ENCODE results near the gene G6PC1. TPM values are rescaled to one million over a fixed set of nuclear protein-coding genes. Genes with fewer than 3 reads are reported as not detected.
"Not testable (repeated sequence)": the region's sequence is repeated elsewhere in the genome, so short reads cannot be mapped to it uniquely, and the experiment has no call there.

The G6PC1 gene
- total RNA-seq, result not detected in 2 replicates

DNA sequence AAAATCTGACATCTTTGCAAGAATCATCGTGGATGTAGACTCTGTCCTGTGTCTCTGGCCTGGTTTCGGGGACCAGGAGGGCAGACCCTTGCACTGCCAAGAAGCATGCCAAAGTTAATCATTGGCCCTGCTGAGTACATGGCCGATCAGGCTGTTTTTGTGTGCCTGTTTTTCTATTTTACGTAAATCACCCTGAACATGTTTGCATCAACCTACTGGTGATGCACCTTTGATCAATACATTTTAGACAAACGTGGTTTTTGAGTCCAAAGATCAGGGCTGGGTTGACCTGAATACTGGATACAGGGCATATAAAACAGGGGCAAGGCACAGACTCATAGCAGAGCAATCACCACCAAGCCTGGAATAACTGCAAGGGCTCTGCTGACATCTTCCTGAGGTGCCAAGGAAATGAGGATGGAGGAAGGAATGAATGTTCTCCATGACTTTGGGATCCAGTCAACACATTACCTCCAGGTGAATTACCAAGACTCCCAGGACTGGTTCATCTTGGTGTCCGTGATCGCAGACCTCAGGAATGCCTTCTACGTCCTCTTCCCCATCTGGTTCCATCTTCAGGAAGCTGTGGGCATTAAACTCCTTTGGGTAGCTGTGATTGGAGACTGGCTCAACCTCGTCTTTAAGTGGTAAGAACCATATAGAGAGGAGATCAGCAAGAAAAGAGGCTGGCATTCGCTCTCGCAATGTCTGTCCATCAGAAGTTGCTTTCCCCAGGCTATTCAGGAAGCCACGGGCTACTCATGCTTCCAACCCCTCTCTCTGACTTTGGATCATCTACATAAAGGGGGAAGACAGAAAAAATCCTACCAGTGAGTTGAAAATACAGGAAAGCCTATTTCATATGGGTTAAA, at the start of gene G6PC1:
G6PC1 (plus strand) TSS at position 340 of the 872 bp plus-strand sequence; CDS start at position 418, 78 bp downstream.
- Mint-ChIP-seq H3K4me3 (no peak within 1 kb of the TSS), H3K4me1 (ENCODE audit: low read depth) (no peaks in the 10 kb centered on the region), H3K36me3 (ENCODE audit: low read depth) (no peaks in the 10 kb centered on the region), H3K9me3 (no peaks in the 10 kb centered on the region), H3K27me3 (ENCODE audit: insufficient read depth) (peaks cover 10% of the 10 kb centered on the region), H3K27ac (no peak within 1 kb of the TSS)
- intact Hi-C loops (cut with micrococcal nuclease), result no loop called here
- DNase-seq (ENCODE audit: low spot score), result no peak

DNA sequence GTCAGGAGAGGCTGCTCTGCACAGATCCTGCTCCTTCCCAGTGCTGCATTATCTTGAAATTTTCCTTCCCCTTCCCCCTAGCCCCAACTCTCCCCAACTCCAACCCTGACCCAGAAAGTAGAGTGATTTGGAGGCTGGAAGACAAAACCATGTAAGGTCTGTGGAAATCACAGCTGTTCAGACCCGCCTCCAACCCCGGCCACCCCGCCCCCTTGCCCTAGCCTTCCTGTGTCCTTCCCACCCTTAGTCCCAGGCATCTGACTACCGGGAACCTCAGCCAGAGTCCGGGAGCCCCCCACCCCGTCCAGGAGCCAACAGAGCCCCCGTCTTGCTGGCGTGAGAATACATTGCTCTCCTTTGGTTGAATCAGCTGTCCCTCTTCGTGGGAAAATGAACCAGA, 49.6 kb upstream of the G6PC1 start, which contains the start of gene AOC3:
AOC3 (plus strand) TSS at position 246 of the 400 bp plus-strand sequence; CDS start at position 391, 145 bp downstream.
- Mint-ChIP-seq H3K4me1 (ENCODE audit: low read depth) (peaks cover 15% of the 10 kb centered on the region), H3K9me3 (no peaks in the 10 kb centered on the region), H3K27me3 (ENCODE audit: insufficient read depth) (no peaks in the 10 kb centered on the region), H3K4me3 (no peak within 1 kb of the TSS), H3K36me3 (ENCODE audit: low read depth) (peaks cover 2% of the 10 kb centered on the region), H3K27ac (no peak within 1 kb of the TSS)
- DNase-seq (ENCODE audit: low spot score), result no peak
- intact Hi-C loops (cut with micrococcal nuclease), result no loop called here

DNA sequence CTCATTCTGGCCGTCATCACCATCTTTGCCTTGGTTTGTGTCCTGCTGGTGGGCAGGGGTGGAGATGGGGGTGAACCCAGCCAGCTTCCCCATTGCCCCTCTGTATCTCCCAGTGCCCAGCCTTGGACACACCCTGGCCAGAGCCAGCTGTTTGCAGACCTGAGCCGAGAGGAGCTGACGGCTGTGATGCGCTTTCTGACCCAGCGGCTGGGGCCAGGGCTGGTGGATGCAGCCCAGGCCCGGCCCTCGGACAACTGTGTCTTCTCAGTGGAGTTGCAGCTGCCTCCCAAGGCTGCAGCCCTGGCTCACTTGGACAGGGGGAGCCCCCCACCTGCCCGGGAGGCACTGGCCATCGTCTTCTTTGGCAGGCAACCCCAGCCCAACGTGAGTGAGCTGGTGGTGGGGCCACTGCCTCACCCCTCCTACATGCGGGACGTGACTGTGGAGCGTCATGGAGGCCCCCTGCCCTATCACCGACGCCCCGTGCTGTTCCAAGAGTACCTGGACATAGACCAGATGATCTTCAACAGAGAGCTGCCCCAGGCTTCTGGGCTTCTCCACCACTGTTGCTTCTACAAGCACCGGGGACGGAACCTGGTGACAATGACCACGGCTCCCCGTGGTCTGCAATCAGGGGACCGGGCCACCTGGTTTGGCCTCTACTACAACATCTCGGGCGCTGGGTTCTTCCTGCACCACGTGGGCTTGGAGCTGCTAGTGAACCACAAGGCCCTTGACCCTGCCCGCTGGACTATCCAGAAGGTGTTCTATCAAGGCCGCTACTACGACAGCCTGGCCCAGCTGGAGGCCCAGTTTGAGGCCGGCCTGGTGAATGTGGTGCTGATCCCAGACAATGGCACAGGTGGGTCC, 49.0 kb upstream of the G6PC1 start:
- DNase-seq (ENCODE audit: low spot score); H3K4me3 Mint-ChIP-seq; H3K36me3 Mint-ChIP-seq (ENCODE audit: low read depth); intact Hi-C loops (cut with micrococcal nuclease); H3K27me3 Mint-ChIP-seq (ENCODE audit: insufficient read depth); H3K9me3 Mint-ChIP-seq; H3K27ac Mint-ChIP-seq; H3K4me1 Mint-ChIP-seq (ENCODE audit: low read depth): not testable (repeated sequence)

DNA sequence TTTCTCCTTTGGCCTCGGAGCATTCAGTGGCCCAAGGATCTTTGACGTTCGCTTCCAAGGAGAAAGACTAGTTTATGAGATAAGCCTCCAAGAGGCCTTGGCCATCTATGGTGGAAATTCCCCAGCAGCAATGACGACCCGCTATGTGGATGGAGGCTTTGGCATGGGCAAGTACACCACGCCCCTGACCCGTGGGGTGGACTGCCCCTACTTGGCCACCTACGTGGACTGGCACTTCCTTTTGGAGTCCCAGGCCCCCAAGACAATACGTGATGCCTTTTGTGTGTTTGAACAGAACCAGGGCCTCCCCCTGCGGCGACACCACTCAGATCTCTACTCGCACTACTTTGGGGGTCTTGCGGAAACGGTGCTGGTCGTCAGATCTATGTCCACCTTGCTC, 48.2 kb upstream of the G6PC1 start:
- Mint-ChIP-seq H3K9me3 (no peaks in the 10 kb centered on the region), H3K4me3 (no peak overlapping the region), H3K27me3 (ENCODE audit: insufficient read depth) (no peaks in the 10 kb centered on the region), H3K27ac (no peak overlapping the region), H3K4me1 (ENCODE audit: low read depth) (peaks cover under 1% of the 10 kb centered on the region), H3K36me3 (ENCODE audit: low read depth) (no peaks in the 10 kb centered on the region)
- DNase-seq (ENCODE audit: low spot score), result no peak
- intact Hi-C loops (cut with micrococcal nuclease), result no loop called here

DNA sequence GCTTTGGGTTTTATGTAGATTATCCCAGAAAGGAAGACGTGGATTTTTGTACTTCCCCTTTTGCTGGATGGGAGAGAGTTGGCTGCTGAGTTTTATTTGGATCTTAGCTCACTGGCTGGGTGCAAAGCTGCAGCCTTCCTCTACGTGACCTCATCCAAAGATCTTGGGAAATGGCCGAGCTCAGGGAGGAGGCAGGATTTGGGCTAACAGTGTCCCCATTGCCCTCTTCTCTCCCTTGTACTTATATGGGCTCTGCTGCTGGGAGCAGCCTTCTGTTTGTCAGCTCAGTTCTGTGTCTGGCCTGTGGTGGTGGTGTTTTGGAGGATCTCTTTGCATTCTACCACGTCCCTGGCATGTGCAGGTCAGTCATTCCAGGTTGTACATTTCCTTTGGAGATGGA, 47.6 kb upstream of the G6PC1 start:
- Mint-ChIP-seq H3K4me1 (ENCODE audit: low read depth) (no peaks in the 10 kb centered on the region), H3K9me3 (no peaks in the 10 kb centered on the region), H3K36me3 (ENCODE audit: low read depth) (no peaks in the 10 kb centered on the region), H3K4me3 (no peak overlapping the region), H3K27ac (no peak overlapping the region), H3K27me3 (ENCODE audit: insufficient read depth) (no peaks in the 10 kb centered on the region)
- DNase-seq (ENCODE audit: low spot score), result no peak
- intact Hi-C loops (cut with micrococcal nuclease), result no loop called here

DNA sequence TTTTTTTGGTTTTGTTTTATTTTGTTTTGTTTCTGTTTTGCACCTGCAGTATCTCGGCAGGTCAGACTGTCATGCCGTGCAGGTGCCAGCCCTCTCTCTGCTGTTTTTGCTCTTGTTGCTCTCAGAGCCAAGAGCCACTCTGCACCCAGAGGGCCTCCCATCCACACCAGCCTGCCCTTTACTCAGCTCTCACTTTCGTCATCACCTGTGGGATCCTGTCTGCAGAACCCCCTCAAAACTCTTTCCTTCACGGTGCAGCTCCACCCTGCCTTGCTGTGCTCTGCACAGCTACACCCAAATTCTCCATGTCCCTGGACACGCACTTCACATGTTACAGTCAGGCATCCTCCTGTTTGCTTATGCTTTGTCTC, 47.0 kb upstream of the G6PC1 start:
- intact Hi-C loops (cut with micrococcal nuclease), result no loop called here
- no peaks in the 10 kb centered on the region for H3K27me3 Mint-ChIP-seq (ENCODE audit: insufficient read depth)
- H3K4me3 Mint-ChIP-seq, result no peak overlapping the region
- no peak overlapping the region for H3K27ac Mint-ChIP-seq
- no peak for DNase-seq (ENCODE audit: low spot score)
- H3K9me3 Mint-ChIP-seq, result no peaks in the 10 kb centered on the region
- H3K4me1 Mint-ChIP-seq (ENCODE audit: low read depth), result no peaks in the 10 kb centered on the region
- H3K36me3 Mint-ChIP-seq (ENCODE audit: low read depth), result no peaks in the 10 kb centered on the region

DNA sequence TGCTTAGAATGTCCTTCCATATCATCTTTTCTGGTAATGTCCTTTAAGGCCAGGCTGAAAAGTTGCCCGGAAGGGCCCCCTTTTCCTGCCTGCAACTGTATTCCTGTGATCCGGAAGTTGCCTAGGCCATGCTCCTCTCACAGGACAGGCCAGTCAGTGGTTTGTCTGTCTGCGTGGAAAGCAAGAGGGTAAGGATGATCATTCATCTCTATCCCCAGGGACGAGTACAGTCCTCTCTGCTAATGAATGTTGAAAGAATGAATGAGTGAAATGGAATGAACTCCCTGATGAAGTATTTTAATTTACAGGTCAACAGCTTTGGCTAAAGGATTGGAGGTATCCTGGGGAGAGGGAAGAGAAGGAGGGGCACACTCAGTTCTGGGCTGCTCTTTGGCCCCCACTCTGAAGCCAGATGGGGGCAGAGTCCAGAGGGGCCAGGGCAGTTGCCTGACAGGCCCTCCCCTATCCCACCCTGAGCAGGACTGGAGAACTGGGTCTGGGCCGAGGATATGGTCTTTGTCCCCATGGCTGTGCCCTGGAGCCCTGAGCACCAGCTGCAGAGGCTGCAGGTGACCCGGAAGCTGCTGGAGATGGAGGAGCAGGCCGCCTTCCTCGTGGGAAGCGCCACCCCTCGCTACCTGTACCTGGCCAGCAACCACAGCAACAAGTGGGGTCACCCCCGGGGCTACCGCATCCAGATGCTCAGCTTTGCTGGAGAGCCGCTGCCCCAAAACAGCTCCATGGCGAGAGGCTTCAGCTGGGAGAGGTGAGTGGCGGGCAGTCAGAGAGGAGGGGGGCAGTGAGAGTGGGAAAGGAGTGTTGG, 46.4 kb upstream of the G6PC1 start:
- Mint-ChIP-seq H3K27ac (no peak overlapping the region), H3K27me3 (ENCODE audit: insufficient read depth) (no peaks in the 10 kb centered on the region), H3K4me3 (no peak overlapping the region), H3K9me3 (no peaks in the 10 kb centered on the region), H3K4me1 (ENCODE audit: low read depth) (no peaks in the 10 kb centered on the region), H3K36me3 (ENCODE audit: low read depth) (no peaks in the 10 kb centered on the region)
- no peak for DNase-seq (ENCODE audit: low spot score)
- intact Hi-C loops (cut with micrococcal nuclease), result no loop called here

DNA sequence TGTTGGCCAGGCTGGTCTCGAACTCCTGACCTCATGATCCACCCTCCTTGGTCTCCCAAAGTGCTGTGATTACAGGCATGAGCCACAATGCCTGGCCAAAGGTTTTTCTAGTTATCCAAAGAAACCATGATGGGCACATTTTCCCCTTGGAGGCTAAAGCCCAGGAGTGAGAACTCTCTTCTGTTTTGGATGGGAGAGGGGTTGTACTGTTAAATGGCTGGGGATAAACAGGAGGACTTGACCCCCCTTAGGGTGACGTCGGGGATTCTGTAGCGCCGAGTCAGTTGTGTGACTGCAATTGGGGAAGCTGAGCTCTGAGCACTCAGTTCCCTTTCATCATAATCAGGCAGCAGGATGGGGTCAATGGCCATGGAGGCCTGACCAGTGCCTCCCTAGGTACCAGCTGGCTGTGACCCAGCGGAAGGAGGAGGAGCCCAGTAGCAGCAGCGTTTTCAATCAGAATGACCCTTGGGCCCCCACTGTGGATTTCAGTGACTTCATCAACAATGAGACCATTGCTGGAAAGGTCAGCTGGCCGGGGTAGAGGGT, 45.5 kb upstream of the G6PC1 start:
- intact Hi-C loops (cut with micrococcal nuclease), result no loop called here
- Mint-ChIP-seq H3K4me3 (no peak overlapping the region), H3K4me1 (ENCODE audit: low read depth) (no peaks in the 10 kb centered on the region), H3K9me3 (no peaks in the 10 kb centered on the region), H3K36me3 (ENCODE audit: low read depth) (no peaks in the 10 kb centered on the region), H3K27ac (no peak overlapping the region), H3K27me3 (ENCODE audit: insufficient read depth) (no peaks in the 10 kb centered on the region)
- no peak for DNase-seq (ENCODE audit: low spot score)

DNA sequence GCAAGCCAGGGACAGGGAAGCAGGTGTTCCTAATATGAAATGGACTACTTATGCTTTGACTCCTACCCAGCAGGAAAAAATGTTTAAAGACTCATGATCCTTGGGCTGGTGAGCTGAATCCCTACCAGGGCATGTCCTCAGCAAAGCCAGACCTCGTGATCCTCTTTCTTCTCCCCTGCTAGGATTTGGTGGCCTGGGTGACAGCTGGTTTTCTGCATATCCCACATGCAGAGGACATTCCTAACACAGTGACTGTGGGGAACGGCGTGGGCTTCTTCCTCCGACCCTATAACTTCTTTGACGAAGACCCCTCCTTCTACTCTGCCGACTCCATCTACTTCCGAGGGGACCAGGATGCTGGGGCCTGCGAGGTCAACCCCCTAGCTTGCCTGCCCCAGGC, 44.5 kb upstream of the G6PC1 start:
- intact Hi-C loops (cut with micrococcal nuclease); H3K27me3 Mint-ChIP-seq (ENCODE audit: insufficient read depth); H3K4me3 Mint-ChIP-seq; H3K36me3 Mint-ChIP-seq (ENCODE audit: low read depth); DNase-seq (ENCODE audit: low spot score); H3K9me3 Mint-ChIP-seq; H3K27ac Mint-ChIP-seq; H3K4me1 Mint-ChIP-seq (ENCODE audit: low read depth): not testable (repeated sequence)

DNA sequence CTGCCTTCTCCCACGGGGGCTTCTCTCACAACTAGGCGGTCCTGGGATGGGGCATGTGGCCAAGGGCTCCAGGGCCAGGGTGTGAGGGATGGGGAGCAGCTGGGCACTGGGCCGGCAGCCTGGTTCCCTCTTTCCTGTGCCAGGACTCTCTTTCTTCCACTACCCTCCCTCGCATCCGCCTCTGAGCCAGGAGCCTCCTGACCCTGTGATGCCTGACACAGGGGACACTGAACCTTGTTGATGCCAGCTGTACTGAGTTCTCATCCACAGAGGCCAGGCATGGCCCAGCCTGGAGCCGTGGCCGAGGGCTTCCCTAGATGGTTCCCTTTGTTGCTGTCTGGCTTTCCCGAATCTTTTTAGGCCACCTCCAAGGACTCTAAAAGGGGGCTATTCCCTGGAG, 44.1 kb upstream of the G6PC1 start:
- H3K4me1 Mint-ChIP-seq (ENCODE audit: low read depth); H3K4me3 Mint-ChIP-seq; H3K27ac Mint-ChIP-seq; H3K36me3 Mint-ChIP-seq (ENCODE audit: low read depth); DNase-seq (ENCODE audit: low spot score); intact Hi-C loops (cut with micrococcal nuclease); H3K9me3 Mint-ChIP-seq; H3K27me3 Mint-ChIP-seq (ENCODE audit: insufficient read depth): not testable (repeated sequence)

DNA sequence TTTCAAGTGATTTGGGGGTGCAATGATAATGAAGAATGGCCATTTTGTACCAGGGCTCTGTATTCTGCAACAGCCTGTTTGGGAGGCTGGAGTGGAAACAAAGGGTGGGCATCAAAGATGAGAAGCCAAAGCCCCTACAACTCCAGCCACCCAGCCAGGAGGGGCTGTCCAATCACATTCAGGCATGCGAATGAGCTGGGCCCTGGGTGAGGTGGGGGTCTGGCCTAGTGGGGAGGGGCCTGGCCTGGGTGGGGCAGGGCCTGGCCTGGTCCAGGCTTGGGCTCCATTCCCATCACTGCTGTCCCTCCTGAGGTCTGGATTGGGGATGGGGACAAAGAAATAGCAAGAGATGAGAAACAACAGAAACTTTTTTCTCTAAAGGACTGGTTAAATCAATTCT, 43.2 kb upstream of the G6PC1 start:
- H3K27me3 Mint-ChIP-seq (ENCODE audit: insufficient read depth), result no peaks in the 10 kb centered on the region
- DNase-seq (ENCODE audit: low spot score), result no peak
- H3K4me1 Mint-ChIP-seq (ENCODE audit: low read depth), result no peaks in the 10 kb centered on the region
- H3K27ac Mint-ChIP-seq, result no peak overlapping the region
- H3K4me3 Mint-ChIP-seq, result no peak overlapping the region
- intact Hi-C loops (cut with micrococcal nuclease), result no loop called here
- H3K36me3 Mint-ChIP-seq (ENCODE audit: low read depth), result no peaks in the 10 kb centered on the region
- H3K9me3 Mint-ChIP-seq, result no peaks in the 10 kb centered on the region

DNA sequence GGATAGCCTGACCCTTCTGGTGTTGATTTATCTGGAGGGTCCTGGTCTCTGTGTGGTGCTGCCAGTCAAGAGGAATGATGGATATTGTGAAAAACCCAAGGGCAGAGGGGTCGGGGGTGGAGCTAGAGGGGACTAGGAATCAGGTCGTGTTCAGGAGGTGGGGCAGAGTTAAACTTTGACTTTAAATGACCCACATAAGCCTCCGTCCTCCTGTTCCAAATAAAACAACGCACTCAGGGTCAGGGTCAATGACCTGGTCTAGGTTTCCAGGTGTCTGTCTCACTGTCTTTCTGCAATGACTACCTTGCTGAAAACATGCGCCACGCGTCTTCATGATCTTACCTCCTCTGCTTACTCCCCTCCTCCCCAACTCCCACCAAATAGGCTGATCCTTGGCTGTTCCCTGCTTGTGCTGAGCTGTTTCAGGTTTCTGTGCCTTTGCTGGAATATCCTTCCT, 34.9 kb upstream of the G6PC1 start:
- Mint-ChIP-seq H3K27ac (no peak overlapping the region), H3K4me1 (ENCODE audit: low read depth) (no peaks in the 10 kb centered on the region), H3K4me3 (no peak overlapping the region), H3K36me3 (ENCODE audit: low read depth) (no peaks in the 10 kb centered on the region), H3K9me3 (no peaks in the 10 kb centered on the region), H3K27me3 (ENCODE audit: insufficient read depth) (peaks cover 4% of the 10 kb centered on the region)
- intact Hi-C loops (cut with micrococcal nuclease), result no loop called here
- no peak for DNase-seq (ENCODE audit: low spot score)

Data from activated T-helper 1 cell treated with anti-CD3 and anti-CD28 coated beads, Interleukin-12 subunit alpha, Interleukin-12 subunit beta, Interleukin-2, Interleukin-4 antibody, amounts not matched to agents 30 ng/mL and 10 ng/mL and 1 ng/mL, durations not matched to agents 14 hours and 24 hours and 36 hours (primary cell).